NT2/D1 (cell line): ENCODE measurements around the gene ST6GALNAC2.

Experiments
- YY1 ChIP-seq: IDR thresholded peaks from 2 replicates; pipeline ENCODE4 v1.6.1; 2011; ENCODE audit not compliant: insufficient read length, insufficient read depth
- ZNF274 ChIP-seq: IDR thresholded peaks from 2 replicates; pipeline ENCODE4 v1.6.1; 2011; ENCODE audit warnings: mild to moderate bottlenecking, low read depth, low read length

DNA sequence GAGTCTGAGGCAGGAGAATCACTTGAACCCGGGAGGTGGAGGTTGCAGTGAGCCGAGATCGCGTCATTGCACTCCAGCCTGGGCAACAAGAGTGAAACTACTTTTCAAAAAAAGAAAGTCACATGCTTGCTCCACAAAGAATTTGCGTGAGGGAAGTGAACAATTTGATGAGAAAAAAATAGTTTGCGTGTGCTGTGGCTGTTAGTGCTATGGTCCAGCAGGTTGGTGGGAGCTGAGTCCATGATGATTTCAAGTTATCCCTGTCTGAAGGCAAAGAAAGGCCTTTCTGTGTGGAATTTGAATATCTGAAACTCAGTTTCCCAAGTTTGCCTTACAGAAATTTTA lies 24.8 kb downstream of the ST6GALNAC2 start:
- TF ChIP-seq YY1 (no peak), ZNF274 (no peak)
